SJCRH30 (cell line): ENCODE data around the gene PGAM2. TPM values are rescaled to one million over a fixed set of nuclear protein-coding genes. Genes with fewer than 3 reads are reported as not detected.

Experiments used
- DNase-seq, 2 experiments: peaks; one replicate each; pipeline ENCODE4 v3.0.0-alpha.2; 2015 to 2020
- H3K27ac ChIP-seq: fragments of 250-450 bp; sonication (Bioruptor Pico); 2 replicates; pipeline ENCODE4 v1.5.1; 2020; ENCODE audit warnings: mild to moderate bottlenecking, moderate library complexity
- H3K27me3 ChIP-seq: fragments of 250-450 bp; sonication (Bioruptor Pico); 2 replicates; pipeline ENCODE4 v1.5.1; 2020; ENCODE audit warnings: mild to moderate bottlenecking, moderate library complexity
- H3K36me3 ChIP-seq: fragments of 250-450 bp; sonication (Bioruptor Pico); 2 replicates; pipeline ENCODE4 v1.5.1; 2020; ENCODE audit warnings: mild to moderate bottlenecking, moderate library complexity
- H3K4me1 ChIP-seq: fragments of 250-450 bp; sonication (Bioruptor Pico); 2 replicates; pipeline ENCODE4 v1.5.1; 2020; ENCODE audit warnings: mild to moderate bottlenecking, moderate library complexity
- H3K4me3 ChIP-seq: fragments of 250-450 bp; sonication (Bioruptor Pico); 2 replicates; pipeline ENCODE4 v1.5.1; 2020; ENCODE audit warnings: mild to moderate bottlenecking, moderate library complexity
- H3K9me3 ChIP-seq: fragments of 250-450 bp; sonication (Bioruptor Pico); replicated peaks from 2 replicates; pipeline ENCODE4 v1.5.1; 2020; ENCODE audit warnings: mild to moderate bottlenecking, moderate library complexity
- total RNA-seq: library from RNA; depleted of rRNA; stranded (reverse); fragments of >200 nt; shearing (Covaris generic); gene quantifications from 2 replicates; pipeline ENCODE4 v1.2.3, GENCODE V29; 2014

PGAM2 gene
- total RNA-seq, 1 experiment from 2014 or later: not detected

DNA sequence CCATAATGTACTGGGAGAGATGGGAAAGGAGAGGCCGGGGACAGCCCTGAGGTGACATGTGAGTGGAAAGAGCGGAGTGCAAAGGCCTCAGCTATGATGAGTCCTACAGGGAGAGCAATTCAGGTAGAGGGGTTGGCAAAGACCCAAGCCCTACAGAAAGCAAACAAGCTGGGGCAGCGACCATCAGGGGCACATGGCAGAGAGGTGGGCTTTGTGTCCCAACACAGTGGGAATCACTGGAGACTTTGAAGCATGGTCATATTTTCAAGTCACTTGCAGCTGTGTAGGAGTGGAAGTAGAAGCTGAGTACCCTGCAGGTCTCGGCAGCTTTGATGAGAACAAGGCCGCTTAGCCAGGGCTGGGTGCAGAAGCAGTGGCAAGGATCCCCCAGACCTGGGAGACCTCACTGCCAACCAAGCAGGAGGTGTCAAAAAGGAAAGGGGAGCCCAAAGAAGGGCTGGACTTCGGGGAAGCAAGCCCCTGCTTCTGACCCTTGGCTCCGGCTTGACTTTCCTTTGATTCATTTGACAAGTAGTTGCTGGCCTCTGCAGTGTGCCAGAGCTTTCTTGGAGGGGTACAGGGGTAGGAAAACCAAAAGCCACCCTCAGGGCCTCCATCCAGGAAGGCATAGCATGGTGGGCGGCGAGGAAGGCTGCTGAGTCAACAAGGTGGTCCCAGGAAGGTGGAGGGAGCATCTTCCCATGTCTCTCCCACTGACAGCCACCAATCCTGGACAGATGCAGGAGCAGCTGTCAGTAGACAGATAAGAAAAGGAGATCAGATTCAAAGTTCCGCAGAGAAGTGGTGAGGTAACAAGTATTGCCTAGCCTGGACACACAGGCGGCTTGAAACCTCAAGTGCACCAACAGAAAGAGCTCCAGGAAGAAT is 1.9 kb upstream of the PGAM2 start:
- H3K4me3 ChIP-seq: no peak overlapping the region
- peak in 1 of 2 experiments; percentile 40 for DNase-seq
- no peaks in the 10 kb centered on the region for H3K36me3 ChIP-seq
- no peaks in the 10 kb centered on the region for H3K27me3 ChIP-seq
- H3K9me3 ChIP-seq: no peaks in the 10 kb centered on the region
- H3K4me1 ChIP-seq: peaks cover 9% of the 10 kb centered on the region
- H3K27ac ChIP-seq: no peak overlapping the region

DNA sequence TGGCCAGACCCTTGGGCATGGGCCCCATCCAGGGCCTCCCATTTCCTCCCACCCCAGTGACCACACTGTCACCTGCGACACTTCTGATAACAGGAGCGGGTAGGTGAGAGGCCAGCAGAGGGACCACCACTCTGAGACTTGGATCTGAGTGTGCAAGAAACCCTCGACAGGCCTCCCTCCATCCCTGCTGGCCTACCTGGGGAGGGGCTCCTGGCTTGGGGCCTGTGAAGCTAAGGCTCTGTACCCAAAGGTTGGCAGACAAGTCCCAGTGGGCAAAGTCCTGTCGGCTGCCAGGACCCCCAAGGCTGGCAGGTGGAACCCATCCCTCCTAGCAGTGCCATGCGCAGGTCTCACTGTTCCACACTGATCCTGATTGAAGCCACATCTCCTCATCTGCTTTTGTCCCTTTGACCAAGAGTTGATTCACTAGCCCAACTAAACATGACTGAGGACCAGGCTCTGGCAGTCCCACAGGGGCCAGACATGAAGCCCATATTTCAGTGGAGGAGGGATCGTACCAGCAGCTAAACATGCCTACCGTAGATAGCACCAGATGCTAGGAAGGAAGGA is 1.2 kb upstream of the PGAM2 start:
- DNase-seq: no peak
- H3K4me1 ChIP-seq: peaks cover 6% of the 10 kb centered on the region; the same call in 1 of the 2 replicates
- no peaks in the 10 kb centered on the region for H3K27me3 ChIP-seq
- no peaks in the 10 kb centered on the region for H3K9me3 ChIP-seq
- no peak overlapping the region for H3K27ac ChIP-seq
- H3K4me3 ChIP-seq: no peak overlapping the region
- no peaks in the 10 kb centered on the region for H3K36me3 ChIP-seq

DNA sequence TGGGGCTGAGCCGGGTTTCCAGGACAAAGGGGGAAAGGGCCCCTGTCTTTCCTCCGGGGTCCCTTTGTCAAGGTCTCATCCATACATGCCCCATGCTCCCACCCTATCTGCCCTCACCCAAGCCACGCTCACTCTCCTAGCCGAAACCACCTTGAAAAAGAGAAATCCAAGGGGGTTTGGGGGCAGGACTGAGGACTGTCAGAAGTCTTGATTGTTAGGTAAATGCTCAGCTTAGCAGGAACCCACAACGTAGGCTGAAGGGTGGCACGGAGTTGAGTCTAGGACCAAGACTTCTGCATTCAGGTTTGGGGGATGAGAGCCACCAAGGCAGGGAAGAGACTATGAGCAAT is 719 bp upstream of the PGAM2 start:
- no peak for DNase-seq
- peaks cover 5% of the 10 kb centered on the region; the same call in 1 of the 2 replicates for H3K4me1 ChIP-seq

GRCh38 chr7:44064791-44065430 is 456 bp downstream of the PGAM2 start:
- Histone ChIP-seq H3K4me3 (no peak overlapping the region), H3K36me3 (0 out of 2 replicates have a peak, but pooled peaks cover 2% of the 10 kb centered on the region), H3K27ac (no peak overlapping the region), H3K27me3 (no peaks in the 10 kb centered on the region), H3K4me1 (no peaks in the 10 kb centered on the region), H3K9me3 (no peaks in the 10 kb centered on the region)
- no peak for DNase-seq

More for the DNA sequence above, 719 bp upstream of the PGAM2 start:
- no peaks in the 10 kb centered on the region for H3K9me3 ChIP-seq
- H3K27me3 ChIP-seq: no peaks in the 10 kb centered on the region
- H3K4me3 ChIP-seq: no peak overlapping the region
- no peak overlapping the region for H3K27ac ChIP-seq
- no peaks in the 10 kb centered on the region for H3K36me3 ChIP-seq

DNA sequence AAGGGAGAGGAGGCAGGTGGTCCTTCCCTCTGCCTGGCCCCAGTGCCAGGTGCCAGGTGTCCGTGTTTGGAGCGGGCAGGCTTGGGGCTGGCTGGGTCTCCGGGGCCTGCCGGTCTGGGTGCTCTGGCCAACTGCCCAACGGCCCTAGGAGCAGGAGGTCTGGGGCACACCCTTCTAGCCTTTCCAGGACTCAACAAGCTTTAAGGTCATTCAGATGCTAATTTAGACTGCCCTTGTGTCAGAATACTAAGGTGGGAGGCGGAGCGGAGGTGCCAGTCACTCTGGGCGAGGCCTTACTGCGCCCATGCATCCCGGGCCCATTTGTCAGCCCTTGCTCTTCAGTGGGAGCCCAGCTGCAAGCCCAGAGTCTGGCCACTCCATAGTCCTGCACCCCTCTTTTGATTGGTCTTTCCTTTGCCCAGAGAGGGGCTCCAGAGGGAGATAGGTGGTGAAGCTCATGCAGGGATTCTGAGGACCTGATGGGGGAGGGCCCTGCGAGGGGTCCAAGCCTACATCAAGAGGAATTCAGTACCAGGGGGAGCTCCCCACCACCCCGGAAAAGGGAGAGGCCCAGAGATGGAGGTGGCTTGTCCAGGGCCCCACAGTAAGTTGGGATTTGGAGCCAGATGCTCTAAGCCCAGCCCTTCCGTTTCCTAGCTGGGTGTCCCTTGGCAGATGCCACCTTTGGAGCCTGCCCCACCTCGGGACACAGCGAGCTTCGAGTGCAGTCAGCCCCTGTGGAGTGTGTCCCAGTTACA is 1.3 kb downstream of the PGAM2 start:
- DNase-seq: no peak
- Histone ChIP-seq H3K27ac (no peak overlapping the region), H3K4me1 (no peaks in the 10 kb centered on the region), H3K4me3 (no peak overlapping the region), H3K36me3 (0 out of 2 replicates have a peak, but pooled peaks cover 7% of the 10 kb centered on the region), H3K27me3 (no peaks in the 10 kb centered on the region), H3K9me3 (no peaks in the 10 kb centered on the region)

- H3K4me1 ChIP-seq: no peaks in the 10 kb centered on the region
- no peaks in the 10 kb centered on the region for H3K9me3 ChIP-seq
- no peaks in the 10 kb centered on the region for H3K27me3 ChIP-seq
- DNase-seq: no peak
- no peak overlapping the region for H3K27ac ChIP-seq
- no peak overlapping the region for H3K4me3 ChIP-seq
- H3K36me3 ChIP-seq: 0 out of 2 replicates have a peak, but pooled peaks cover 7% of the 10 kb centered on the region
Measured at GRCh38 chr7:44063547-44063893, 1.8 kb downstream of the PGAM2 start.

- H3K4me1 ChIP-seq: no peaks in the 10 kb centered on the region
Measured at GRCh38 chr7:44062903-44063295, 2.5 kb downstream of the PGAM2 start.

DNA sequence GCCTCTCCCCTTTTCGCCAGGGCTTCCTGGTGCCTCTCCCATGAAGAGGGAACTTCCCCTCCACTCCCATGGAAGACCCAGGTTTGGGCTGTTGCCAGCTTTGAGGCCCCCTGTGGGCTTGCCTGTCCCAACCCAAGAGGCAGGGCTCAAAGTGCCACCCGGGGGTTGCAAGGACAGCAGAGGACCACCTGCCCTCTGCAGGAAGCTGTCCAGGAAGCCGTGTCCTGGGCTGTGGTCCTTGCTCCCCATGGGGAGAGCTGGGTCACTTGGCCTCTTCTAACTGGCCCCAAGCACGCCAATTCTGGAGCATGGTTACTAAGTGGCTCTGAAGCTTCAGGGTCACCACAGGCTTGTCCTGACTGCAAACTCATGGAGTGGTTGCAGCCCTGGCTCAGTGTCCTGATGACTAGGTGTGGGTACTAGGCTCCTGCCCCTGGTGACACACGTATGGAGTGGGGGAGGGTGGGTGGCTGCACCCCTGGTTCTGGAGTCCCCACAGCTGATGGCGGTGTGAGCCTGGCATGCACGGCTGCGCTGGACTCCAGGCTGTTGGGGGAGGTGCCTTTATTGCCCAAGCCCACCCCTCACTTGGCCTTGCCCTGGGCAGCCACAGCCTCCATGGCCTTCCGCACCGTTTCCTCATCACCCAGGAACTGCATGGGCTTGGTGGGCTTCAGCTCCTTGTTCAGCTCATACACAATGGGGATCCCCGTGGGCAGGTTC is 3.0 kb downstream of the PGAM2 start:
- no peak overlapping the region for H3K27ac ChIP-seq
- no peak overlapping the region for H3K4me3 ChIP-seq
- H3K36me3 ChIP-seq: peaks cover 7% of the 10 kb centered on the region; the same call in 1 of the 2 replicates
- no peaks in the 10 kb centered on the region for H3K4me1 ChIP-seq
- H3K9me3 ChIP-seq: no peaks in the 10 kb centered on the region
- DNase-seq: no peak
- H3K27me3 ChIP-seq: no peaks in the 10 kb centered on the region

More at GRCh38 chr7:44062903-44063295, 2.5 kb downstream of the PGAM2 start:
- H3K27me3 ChIP-seq: no peaks in the 10 kb centered on the region
- DNase-seq: no peak
- no peak overlapping the region for H3K27ac ChIP-seq
- H3K9me3 ChIP-seq: no peaks in the 10 kb centered on the region
- H3K4me3 ChIP-seq: no peak overlapping the region
- peaks cover 7% of the 10 kb centered on the region; the same call in 1 of the 2 replicates for H3K36me3 ChIP-seq

GRCh38 chr7:44061645-44062179 is 3.7 kb downstream of the PGAM2 start:
- DNase-seq: no peak
- Histone ChIP-seq H3K4me3 (no peak overlapping the region), H3K27me3 (no peaks in the 10 kb centered on the region), H3K9me3 (no peaks in the 10 kb centered on the region), H3K4me1 (no peaks in the 10 kb centered on the region), H3K27ac (no peak overlapping the region), H3K36me3 (peaks cover 13% of the 10 kb centered on the region)

- H3K4me1 ChIP-seq: no peaks in the 10 kb centered on the region
- H3K27ac ChIP-seq: no peak overlapping the region
- no peak for DNase-seq
- H3K36me3 ChIP-seq: peaks cover 15% of the 10 kb centered on the region
- H3K27me3 ChIP-seq: no peaks in the 10 kb centered on the region
- no peak overlapping the region for H3K4me3 ChIP-seq
- H3K9me3 ChIP-seq: no peaks in the 10 kb centered on the region
Measured at GRCh38 chr7:44060948-44061644, 4.3 kb downstream of the PGAM2 start.

DNA sequence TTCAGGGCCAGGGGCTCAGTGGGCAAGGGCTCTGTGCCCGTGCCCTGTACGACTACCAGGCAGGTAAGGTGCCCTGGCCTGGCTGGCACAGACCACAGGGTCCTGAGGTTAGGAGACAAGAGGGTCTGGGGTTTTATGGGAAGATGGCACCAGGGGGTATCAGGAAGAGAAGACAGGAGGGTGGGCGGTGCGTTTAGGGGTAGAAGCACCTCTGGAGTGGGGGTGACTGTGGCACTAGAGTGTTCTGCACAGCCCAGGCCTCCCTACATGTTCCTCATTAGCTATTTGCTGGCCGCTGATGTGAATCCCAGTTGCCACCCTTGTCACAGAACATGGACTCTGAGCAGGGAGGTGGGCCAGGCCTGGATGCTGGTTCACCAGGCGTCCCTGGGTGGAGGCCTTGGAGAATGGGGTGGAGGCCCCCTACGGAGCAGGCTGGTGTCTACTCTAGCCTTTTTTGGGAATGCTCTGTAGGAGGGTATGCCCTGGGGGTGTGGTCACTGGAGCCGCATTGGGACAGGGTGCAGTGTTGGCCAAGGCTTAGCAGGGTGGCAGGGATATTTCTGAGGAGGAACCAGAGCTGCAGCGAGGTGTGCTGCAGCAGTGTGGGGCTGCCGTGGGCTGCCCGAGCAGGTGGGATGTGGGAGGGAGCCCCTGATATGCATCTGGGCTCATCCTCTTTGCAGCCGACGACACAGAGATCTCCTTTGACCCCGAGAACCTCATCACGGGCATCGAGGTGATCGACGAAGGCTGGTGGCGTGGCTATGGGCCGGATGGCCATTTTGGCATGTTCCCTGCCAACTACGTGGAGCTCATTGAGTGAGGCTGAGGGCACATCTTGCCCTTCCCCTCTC is 5.0 kb downstream of the PGAM2 start:
- no peaks in the 10 kb centered on the region for H3K9me3 ChIP-seq
- no peak for DNase-seq
- no peaks in the 10 kb centered on the region for H3K27me3 ChIP-seq
- H3K4me3 ChIP-seq: no peak overlapping the region
- H3K27ac ChIP-seq: no peak overlapping the region
- H3K36me3 ChIP-seq: peaks cover 18% of the 10 kb centered on the region
- no peaks in the 10 kb centered on the region for H3K4me1 ChIP-seq

- no peaks in the 10 kb centered on the region for H3K27me3 ChIP-seq
- peaks cover 26% of the 10 kb centered on the region for H3K36me3 ChIP-seq
- no peak overlapping the region for H3K27ac ChIP-seq
- H3K4me3 ChIP-seq: no peak overlapping the region
- H3K4me1 ChIP-seq: no peaks in the 10 kb centered on the region
- no peaks in the 10 kb centered on the region for H3K9me3 ChIP-seq
- no peak for DNase-seq
Measured at GRCh38 chr7:44059219-44060090, 5.9 kb downstream of the PGAM2 start.
